HG02571 (cell line): Measurements from ENCODE around the gene COL12A1.

Experiments used
- ATAC-seq: cut with Tn5 transposase; IDR thresholded peaks from one replicate; pipeline ENCODE4 v1.9.1; 2021; ENCODE audit warnings: mild to moderate bottlenecking, moderate library complexity; ENCODE audit not compliant: unreplicated experiment

Gene COL12A1

DNA sequence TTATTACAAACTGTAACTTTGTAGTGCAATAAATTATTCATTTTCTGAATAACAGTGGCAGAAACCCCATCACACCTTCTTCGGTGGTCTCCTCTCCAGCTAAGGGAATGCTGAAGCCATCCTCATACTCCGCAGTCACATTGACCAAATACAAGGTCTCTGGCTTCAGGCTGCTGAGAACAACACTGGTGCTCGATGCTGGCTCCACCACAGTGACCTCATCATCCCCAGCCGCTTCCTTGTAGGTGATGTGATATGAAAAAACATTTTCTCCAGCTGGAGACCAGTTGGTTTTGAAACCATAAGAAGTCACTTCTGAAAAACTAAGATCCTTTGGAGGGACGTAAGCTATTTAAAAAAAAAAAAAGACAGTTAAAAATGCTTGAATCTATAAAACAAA, 25.0 kb downstream of the COL12A1 start:
- ATAC-seq = no peak

DNA sequence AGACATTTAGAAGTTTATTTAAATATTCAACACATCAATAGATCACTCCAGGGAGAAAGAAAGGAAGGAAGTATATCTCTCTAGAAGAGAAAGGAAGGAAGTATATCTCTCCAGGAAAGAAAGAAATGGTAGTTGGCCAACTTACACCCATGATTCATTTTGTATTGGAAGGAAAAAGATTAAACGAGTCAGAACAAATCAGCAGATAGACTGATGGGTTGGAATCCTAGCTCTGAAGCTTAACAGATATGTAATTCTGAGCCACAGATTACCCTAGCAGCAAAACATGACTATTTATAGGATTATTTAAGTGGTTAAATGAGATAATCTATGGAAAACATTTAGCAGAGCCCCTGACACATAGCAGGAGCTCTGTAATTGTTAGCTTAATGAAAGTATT, 27.1 kb downstream of the COL12A1 start:
- ATAC-seq = no peak

DNA sequence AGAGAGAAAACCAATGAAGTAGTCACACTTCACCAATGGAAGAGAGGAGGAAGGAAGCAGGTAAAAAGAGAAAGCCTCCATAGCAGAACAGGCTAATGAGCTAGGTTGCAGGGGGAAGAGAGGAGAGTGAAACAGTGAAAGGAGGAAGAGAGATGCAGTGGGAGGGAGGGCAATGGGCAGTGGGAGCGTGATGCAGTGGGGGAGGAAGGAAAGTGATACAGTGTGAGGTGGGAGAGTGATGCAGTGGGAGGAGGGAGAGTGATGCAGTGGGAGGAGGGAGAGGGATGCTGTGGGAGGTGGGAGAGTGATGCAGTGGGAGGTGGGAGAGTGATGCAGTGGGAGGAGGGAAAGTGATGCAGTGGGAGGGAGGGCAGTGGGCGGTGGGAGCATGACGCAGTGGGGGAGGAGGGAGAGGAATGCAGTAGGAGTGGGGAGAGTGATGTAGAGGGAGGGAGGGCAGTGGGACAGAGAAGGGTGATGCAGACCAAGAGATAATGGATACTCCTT, 29.7 kb downstream of the COL12A1 start:
- ATAC-seq = no peak

DNA sequence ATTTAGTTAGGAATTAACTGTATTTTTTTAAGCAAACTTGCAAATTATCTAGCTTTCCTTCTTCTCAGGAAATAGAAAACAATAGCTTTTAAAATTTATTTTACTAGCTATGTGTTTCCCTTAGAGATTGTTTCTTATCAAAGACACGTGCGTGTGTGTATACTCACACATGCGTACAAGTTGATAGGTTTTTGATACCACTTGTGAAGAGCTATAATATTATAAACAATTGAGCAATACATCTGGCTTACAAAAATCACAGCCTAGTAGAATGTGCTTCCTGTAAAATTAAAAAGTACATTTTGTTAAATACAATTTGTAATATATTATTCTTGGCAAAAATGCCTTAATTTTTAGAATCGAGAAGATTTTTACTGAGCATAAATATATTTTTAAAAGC, 33.9 kb downstream of the COL12A1 start:
- ATAC-seq = no peak

DNA sequence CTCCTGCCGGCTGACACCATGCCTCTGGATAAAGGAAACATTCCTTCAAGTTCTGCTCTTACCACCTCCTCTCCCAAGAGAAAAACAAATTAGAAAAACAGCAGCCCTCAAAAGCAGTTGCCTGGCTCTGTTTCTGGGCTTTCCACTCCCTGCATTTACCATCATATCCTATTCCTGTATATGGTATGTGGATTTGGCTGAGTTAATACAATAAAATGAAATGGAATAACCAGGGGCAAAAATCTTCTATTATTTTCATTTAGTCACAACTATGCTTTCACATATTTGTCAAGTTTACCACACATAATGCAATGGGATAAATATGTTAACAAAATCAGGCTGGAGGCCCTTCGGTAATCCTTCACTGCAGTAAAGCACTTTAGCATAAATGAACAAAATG, 34.3 kb downstream of the COL12A1 start:
- no peak for ATAC-seq

DNA sequence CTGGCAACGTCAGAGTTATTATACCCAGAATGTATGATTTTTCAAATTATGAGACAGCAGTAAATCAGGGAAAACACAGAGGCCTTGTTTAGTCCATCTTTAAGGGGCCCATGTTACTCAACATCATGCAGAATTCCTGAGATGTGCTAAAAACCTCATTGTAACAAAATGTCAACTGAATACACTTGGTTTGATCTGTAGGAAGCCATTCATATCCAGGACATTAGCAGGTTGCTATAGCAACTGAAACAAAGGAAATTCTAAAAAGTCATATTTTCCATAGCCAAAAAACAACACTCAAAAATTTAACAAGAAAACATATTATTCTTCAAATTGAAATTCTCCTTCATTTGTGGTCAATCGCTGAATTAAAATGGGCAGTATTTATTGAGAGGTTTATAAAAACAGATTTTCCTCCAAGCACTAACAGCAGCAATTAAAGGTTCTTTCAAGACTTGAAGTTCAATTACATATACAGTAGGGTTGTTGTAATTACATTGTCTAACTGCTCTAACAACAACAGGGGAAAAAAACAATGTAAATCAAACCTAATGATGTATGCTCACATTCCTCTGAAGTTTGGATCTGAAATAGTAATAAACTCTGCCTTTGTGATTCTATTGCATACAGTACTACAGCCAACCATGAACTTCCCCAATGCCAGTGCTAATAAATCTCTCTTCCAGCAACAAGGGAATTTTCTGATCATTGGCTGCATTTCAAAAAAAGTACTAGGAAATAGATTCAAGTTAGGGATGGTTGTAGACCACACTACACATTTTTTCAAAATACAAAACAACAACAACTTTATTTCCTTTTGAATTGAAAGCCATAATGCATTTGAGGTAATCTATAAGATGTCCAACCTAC, 34.9 kb downstream of the COL12A1 start:
- ATAC-seq = no peak

DNA sequence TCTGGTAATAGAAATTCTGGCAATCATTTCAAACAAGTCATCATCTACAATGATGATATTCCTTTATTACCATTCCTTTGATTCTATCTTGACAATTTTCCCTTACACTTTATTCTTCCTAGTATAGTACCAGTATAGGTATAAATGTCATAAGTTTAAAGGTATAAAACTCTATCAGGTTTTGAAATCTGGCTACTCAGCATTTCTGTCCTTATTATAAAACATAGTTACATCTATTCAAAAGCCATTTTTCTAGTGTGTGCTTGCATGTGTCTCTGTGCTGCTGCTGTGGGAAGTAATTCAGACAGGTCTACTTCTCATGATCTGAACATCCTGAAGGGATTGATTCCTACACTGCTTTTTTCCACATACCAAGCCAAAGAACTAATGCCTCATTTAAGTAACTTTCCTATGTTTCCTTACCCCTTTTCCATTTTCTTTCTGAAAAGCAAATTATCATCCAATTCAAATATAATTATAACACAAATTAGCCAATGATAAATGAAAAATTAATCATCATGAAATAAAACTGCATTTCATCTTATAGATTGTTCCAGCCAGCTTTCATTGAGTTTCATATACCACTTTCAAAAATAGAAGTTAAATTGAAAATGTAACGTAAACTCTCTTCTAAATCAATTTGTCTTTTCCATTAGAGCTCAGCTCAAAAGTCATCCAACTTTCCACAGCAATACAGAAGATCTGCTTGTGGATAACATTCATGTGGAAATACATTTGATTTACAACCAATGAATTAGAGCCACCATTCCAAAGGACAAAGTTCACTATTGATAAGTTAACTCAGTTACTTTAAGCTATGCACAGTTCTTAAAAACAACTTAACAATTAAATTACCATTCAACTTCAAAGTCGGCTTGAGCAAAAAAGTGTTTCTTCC, 35.9 kb downstream of the COL12A1 start:
- no peak for ATAC-seq

DNA sequence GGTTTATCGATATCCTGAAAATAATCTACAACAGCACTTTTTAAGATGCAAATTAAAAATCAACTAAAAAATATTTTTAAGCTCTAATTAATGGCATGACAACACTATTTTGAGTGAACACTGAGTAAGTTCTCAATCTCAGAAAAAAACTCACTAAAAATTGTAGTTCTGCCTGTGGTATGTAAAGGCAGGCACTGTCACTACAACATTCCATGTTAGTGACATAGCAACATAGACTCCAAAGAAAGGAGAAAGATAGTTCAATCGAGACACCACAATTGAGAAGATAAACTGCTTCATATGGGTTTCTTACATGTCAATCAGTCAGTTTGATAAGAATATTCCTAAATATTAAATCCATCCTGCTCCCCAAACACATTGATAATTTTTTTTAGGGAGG, 38.0 kb downstream of the COL12A1 start:
- ATAC-seq = no peak

DNA sequence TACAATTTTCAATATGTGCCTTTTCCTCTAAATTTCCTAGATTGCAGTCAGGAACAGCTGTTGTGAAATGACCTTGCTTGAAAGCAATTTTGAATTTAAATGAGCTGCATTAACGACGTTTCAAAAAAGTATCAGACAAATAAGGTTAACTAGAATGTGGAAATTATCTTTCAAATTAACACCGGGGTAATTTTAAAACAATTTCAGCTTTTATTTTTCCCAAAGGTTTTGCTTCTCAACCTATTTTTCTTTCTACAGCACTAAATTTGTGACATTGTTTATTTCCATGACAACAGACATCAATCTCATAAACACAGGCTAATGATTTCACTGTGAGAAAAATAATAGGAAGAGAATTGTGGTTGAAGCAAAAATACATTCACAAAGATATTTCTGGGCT, 38.5 kb downstream of the COL12A1 start:
- ATAC-seq = no peak

DNA sequence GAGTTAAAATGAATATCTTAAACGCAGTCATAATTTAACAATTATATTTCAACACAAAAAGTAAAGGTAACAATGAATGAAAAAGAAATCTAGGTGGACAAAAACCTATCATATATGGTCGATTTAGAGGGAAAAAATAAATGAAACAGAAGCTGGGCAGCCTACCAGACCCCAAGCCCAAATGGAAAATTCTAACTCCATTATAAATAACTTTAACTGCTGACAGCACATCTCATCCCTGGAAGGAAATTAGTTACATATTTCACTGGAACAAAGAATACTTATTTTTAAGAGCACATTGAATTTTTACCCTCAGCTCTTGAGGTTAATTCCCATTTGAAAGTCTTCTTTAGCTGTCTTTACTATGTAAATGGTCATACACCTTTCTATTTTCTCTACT, 39.1 kb downstream of the COL12A1 start:
- no peak for ATAC-seq

DNA sequence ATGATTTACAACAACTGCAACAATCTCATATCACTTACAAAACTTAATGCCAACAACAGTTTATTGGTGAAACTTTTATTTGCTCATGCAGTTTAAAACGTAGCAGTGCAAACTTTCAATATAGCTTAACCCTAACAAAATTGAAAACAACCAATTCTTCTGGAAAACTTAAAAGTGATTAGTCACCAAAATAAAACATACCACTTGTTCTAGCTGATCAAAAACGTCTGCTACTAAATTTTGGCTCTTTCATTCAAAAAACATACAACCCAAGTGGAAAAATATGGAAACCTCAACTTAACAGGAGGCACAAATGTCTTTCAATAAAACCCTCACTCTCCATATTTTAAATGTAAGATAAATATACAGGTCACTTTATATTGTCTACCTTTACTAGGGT, 39.6 kb downstream of the COL12A1 start:
- ATAC-seq = no peak

DNA sequence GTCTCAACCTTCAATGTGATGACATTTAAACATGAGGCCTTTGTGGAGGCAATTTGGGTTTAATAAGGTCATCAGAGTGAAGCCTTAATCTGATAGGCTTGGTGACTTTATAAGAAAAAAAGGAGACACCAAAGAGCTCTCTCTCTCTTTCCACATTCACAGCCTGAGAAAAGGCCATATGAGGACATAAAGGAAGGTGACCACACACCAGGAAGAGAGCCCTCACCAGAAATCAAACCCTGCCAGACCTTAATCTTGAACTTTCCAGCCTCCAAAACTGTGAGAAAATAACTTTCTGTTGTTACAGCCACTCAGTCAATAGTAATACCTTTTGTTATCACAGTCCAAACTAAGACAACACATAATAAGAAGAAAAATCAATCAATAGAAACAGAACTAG, 47.7 kb downstream of the COL12A1 start:
- ATAC-seq = no peak

DNA sequence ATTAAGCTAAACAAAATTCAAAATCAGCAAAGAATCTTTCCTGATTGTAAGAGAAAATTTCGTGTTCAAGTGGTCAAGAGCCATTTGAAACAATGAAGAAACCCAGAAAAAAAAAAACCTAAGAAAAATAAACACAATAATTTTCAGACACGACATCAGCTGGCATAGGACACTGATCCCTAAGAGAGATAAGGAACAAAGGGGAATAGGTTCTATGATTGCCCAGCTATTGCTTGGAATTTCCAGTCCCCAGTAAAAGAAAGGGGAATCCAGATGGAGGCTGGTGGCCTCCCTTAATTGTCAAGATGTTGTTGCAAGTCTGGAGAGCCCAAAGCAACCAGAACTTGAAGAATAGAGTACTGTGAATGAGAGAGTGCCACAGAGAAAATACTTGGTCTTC, 48.5 kb downstream of the COL12A1 start:
- no peak for ATAC-seq

DNA sequence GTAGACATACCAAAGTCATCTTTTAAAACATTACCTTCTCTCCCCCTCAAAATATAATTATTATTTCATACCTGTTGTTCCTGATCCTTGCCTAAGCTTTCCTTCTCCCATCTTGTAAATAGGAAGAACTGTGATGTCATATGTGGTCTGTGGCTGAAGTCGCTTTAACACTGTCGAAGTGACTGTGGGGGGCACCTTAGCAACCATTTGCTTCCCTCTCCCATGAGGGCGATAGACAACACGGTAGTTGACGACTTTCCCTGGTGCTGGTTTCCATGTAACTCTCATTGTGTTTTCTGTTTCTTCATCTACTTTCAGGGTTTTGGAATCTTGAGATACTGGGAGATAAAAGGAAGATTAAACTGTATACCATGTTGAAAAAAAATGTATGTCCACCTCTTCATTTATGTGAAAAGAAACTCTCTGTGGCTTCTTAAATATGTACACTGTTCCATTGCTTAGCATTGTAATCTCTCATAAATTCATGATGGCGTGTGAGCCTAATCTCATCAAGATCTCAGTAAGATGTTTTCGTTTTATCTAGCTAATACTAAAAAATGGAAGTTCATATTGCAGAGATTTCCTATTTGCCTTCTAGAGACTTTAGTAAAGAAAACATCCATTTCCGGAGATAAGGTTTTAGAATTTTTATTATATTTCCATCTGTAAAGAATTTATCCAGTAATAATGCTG, 49.5 kb downstream of the COL12A1 start:
- ATAC-seq = no peak

DNA sequence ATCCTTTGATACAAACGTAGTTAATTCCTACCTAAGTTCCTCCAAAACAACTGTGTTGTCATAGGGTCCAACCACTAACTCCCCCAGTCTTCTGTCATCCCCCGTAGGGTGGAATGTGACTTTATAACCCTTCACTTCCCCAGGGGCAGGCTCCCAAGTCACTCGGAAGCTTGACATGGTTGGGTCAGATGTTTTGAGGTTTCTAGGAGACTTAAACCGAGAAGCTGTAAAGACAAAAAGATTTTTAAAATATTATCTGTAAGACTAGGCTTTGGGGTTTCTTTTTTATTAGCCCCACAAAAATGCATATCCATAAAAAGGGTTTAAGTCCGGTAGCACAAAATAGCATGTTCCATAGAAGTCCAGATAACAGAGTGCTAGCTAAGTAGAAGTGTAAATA, 50.2 kb downstream of the COL12A1 start:
- no peak for ATAC-seq

DNA sequence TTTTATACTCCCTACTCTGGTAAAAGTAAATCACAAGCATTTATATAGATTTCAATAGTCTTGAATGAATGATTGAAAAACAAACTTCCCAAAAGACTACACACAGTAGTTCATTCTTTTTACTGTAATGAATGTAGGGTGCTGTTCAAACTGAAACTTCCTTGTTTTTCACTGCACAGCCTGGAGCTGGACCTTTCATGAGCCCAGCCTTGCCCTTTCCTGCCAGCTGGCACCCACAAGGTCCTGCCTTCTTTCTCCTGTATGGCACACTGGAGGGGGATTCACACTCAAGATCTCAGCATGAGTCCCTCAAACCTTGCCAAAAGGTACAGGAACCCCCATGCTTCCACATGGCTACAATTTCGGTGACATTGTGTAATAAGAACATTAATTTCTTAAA, 50.9 kb downstream of the COL12A1 start:
- no peak for ATAC-seq

DNA sequence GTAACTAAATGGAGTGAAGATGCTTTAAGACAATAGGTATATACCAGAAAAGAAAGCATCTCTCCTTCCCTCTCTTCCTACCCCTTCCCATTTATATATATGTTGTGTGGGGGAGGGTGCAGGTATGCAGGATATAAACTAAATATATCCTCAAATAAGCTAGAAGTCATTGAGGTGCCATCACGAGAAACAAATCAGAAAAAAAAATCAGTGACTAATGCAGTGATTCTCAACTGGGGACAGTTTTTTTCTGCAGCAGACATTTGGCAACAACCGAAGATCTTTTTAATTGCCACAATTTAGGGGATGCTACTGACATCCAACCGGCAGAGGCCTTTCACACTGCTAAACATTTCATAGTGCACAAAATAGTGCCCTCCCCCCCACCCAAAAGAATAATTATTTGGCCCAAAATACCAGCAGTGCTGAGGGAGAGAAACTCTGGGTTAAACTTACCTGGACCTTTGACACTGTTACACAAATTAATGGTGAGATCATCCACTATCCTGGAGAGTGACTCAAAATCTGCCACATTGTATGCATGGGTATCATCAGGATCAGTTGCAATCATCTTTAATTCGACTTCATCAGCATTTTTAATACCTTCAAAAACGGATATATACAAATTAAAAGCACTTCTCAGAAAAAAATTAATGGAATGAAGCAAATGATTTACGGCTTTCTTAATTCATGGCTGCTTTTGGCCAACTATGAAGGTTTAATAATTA, 55.0 kb downstream of the COL12A1 start:
- ATAC-seq = no peak

DNA sequence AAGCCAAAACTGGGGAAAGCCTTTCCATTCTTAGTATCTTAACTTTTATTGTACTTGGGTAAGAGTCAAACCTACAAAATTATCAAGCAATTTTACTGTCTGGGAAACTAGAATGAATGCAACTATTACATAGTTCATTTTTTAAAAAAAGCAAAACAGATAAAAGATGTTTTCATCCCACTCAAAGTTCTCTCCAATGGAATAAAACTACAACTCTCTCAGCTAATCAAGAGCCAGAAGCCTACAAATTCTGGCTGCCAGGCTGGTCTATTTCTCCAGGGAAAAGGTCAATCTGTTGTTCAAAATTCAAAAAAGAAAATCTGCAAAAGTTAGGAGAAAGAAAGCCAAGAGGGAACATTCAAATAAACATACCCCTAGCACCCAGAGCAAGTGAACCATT, 56.2 kb downstream of the COL12A1 start:
- ATAC-seq = no peak

DNA sequence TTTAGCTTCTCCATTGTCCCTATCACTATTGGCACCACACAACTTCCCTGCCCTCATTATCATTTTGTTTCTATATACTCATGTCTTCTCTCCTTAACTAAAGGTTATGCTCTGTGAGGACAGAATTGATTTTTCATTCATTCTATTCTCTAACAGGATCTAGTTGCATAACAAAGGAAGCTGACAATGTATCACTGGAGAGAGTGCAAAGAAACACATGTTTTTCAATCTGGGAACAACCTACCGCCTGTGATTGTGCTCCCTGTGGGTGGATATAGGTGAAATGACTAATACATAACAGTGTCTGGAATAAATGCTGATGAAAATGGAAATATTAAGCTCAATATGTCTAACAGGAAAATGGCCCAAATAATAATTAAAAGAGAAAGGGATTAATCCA, 56.6 kb downstream of the COL12A1 start:
- ATAC-seq = no peak

DNA sequence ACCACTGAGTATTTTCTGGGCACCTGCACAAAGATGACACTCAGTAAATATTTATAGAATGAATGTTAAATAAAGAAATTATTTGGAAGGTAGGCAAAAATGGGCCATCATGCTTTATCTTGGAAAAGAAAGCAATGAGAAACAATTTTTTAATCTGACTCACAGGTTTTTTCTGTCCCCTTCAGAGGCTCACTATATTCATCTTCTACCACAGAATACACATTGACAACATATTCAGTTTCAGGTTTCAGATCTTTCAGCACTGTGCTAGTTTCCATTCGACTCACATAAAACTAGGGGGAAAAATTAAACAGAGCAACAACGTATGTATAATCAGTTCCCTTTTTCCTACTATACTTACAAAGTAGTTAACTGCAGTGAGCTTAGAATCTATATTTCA, 58.3 kb downstream of the COL12A1 start:
- peak; percentile 66 for ATAC-seq

DNA sequence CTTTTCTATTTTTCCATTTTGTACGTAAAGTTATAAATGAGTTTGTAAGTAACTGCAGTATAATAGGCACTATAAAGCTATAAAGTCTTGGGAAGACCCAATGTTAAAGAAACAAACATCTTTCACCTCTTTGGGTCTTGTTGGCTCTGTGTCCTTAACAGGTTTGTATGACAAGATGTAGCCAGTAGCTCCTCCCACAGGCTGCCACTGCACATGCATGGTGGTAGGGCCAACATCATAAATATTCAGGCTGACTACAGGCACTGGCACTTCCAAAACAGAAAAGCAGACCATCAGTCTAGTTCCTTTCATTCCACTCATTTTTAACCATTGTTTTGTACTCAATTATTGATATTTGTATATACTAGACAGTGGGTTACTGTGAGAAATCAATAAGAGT, 59.9 kb downstream of the COL12A1 start:
- ATAC-seq = no peak
